Caco-2 (cell line): Measurements from ENCODE around the gene MAVS. TPM values are rescaled to one million over a fixed set of nuclear protein-coding genes. Genes with fewer than 3 reads are reported as not detected.

Experiments
- BruUV-seq: library from RNA; stranded (reverse); fragments of 400-500 nt; replicated peaks from 2 replicates; lab custom pipeline; 2021; lab: Mats Ljungman, UMichigan
- CTCF ChIA-PET: fragments of 300-600 bp; sonication (Branson Sonifier 250); formaldehyde crosslinking; loops from one replicate; lab custom pipeline; 2022; ENCODE audit warnings: antibody characterized with exemption; lab: Charles Lee
- POLR2A ChIA-PET: fragments of 300-600 bp; sonication (Branson Sonifier 250); formaldehyde crosslinking; loops from one replicate; lab custom pipeline; 2022; ENCODE audit warnings: antibody characterized with exemption; lab: Charles Lee
- DNase-seq, 2 experiments: peaks; one replicate each; pipeline versions ENCODE4 v3.0.0 to v3.0.0-alpha.2; 2020 to 2022
- H3K27me3 ChIP-seq: replicated peaks from 2 replicates; pipeline ENCODE4 v1.6.0; 2011; ENCODE audit warnings: low read length; ENCODE audit not compliant: control insufficient read depth, insufficient read depth
- H3K36me3 ChIP-seq: 2 replicates; pipeline ENCODE4 v1.5.1; 2011; ENCODE audit warnings: low read length; ENCODE audit not compliant: control insufficient read depth, insufficient read depth
- H3K4me1 ChIP-seq: fragments of 250-450 bp; sonication (Bioruptor Pico); 2 replicates; pipeline ENCODE4 v1.5.1; 2020; ENCODE audit warnings: mild to moderate bottlenecking
- H3K4me3 ChIP-seq: 2 replicates; pipeline ENCODE4 v1.5.1; 2011; ENCODE audit warnings: low read depth, mild to moderate bottlenecking, control low read depth, low read length
- H3K9me3 ChIP-seq: fragments of 250-450 bp; sonication (Bioruptor Pico); 2 replicates; pipeline ENCODE4 v1.5.1; 2020; ENCODE audit warnings: mild to moderate bottlenecking, moderate library complexity
- H3K27ac Mint-ChIP-seq: one replicate; pipeline ENCODE4 v1.8.0; 2022; ENCODE audit warnings: mixed read lengths; ENCODE audit not compliant: unreplicated experiment
- H3K27me3 Mint-ChIP-seq: one replicate; pipeline ENCODE4 v1.8.0; 2022; ENCODE audit warnings: mixed read lengths; ENCODE audit not compliant: insufficient read depth, unreplicated experiment
- H3K36me3 Mint-ChIP-seq: one replicate; pipeline ENCODE4 v1.8.0; 2022; ENCODE audit warnings: mild to moderate bottlenecking, mixed read lengths; ENCODE audit not compliant: insufficient read depth, unreplicated experiment
- H3K4me1 Mint-ChIP-seq: one replicate; pipeline ENCODE4 v1.8.0; 2022; ENCODE audit warnings: low read depth, mixed read lengths; ENCODE audit not compliant: unreplicated experiment
- H3K4me3 Mint-ChIP-seq: one replicate; pipeline ENCODE4 v1.8.0; 2022; ENCODE audit warnings: mild to moderate bottlenecking, moderate library complexity, mixed read lengths; ENCODE audit not compliant: unreplicated experiment
- H3K9me3 Mint-ChIP-seq: one replicate; pipeline ENCODE4 v1.8.0; 2022; ENCODE audit warnings: mixed read lengths; ENCODE audit not compliant: unreplicated experiment
- intact Hi-C: fragments of 100-400 bp; cut with micrococcal nuclease; formaldehyde crosslinking; loops from one replicate; pipeline ENCODE4 v1.10.0; 2022; ENCODE audit not compliant: unreplicated experiment
- total RNA-seq: library from RNA; stranded (reverse); gene quantifications from 2 replicates; pipeline ENCODE4 v1.2.3, GENCODE V29; 2022
- TF ChIP-seq, protein P1 (sequence below), 2 experiments: fragments of 200-600 bp in 1 of 2; IDR thresholded peaks; 1 replicate in 1 of 2; 2 replicates in 1 of 2; pipeline versions ENCODE4 v1.5.1 to v1.8.0; 2011 to 2022; ENCODE audit warnings: antibody characterized with exemption in 1 of 2, control low read depth in 1 of 2, inconsistent platforms in 1 of 2, low read depth in 1 of 2, low read length in 1 of 2, mild to moderate bottlenecking in 1 of 2, moderate library complexity in 1 of 2; ENCODE audit not compliant: insufficient read depth in 1 of 2, severe bottlenecking in 1 of 2, unreplicated experiment in 1 of 2

The MAVS gene
- total RNA-seq, 1 experiment from 2014 or later = 56.4 TPM

- H3K4me3 Mint-ChIP-seq = no peak overlapping the region
- no peaks in the 10 kb centered on the region for H3K9me3 Mint-ChIP-seq
- DNase-seq = no peak
- peak overlapping the region; percentile 27 for H3K27ac Mint-ChIP-seq
- no peaks in the 10 kb centered on the region for H3K27me3 ChIP-seq
- no peak overlapping the region for H3K4me3 ChIP-seq
- ChIA-PET CTCF (no interaction called here), POLR2A (no interaction called here)
- peaks cover 26% of the 10 kb centered on the region for H3K4me1 Mint-ChIP-seq
- H3K4me1 ChIP-seq = peaks cover 44% of the 10 kb centered on the region
- H3K9me3 ChIP-seq = no peaks in the 10 kb centered on the region
- H3K36me3 Mint-ChIP-seq = peaks cover 52% of the 10 kb centered on the region
- intact Hi-C loops = no loop called here
- H3K36me3 ChIP-seq = peaks cover 10% of the 10 kb centered on the region
- TF ChIP-seq, protein P1, sequence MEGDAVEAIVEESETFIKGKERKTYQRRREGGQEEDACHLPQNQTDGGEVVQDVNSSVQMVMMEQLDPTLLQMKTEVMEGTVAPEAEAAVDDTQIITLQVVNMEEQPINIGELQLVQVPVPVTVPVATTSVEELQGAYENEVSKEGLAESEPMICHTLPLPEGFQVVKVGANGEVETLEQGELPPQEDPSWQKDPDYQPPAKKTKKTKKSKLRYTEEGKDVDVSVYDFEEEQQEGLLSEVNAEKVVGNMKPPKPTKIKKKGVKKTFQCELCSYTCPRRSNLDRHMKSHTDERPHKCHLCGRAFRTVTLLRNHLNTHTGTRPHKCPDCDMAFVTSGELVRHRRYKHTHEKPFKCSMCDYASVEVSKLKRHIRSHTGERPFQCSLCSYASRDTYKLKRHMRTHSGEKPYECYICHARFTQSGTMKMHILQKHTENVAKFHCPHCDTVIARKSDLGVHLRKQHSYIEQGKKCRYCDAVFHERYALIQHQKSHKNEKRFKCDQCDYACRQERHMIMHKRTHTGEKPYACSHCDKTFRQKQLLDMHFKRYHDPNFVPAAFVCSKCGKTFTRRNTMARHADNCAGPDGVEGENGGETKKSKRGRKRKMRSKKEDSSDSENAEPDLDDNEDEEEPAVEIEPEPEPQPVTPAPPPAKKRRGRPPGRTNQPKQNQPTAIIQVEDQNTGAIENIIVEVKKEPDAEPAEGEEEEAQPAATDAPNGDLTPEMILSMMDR (IDR thresholded peaks at IDR 0.05; ENCODE audit: insufficient read depth in 1 of 2, low read depth in 1 of 2, low read length in 1 of 2, severe bottlenecking in 1 of 2, unreplicated experiment in 1 of 2) = no peak
- no TSS peak for BruUV-seq
- no peaks in the 10 kb centered on the region for H3K27me3 Mint-ChIP-seq
These were observed 44.0 kb upstream of the MAVS start for GRCh38 chr20:3802524-3803239.

DNA sequence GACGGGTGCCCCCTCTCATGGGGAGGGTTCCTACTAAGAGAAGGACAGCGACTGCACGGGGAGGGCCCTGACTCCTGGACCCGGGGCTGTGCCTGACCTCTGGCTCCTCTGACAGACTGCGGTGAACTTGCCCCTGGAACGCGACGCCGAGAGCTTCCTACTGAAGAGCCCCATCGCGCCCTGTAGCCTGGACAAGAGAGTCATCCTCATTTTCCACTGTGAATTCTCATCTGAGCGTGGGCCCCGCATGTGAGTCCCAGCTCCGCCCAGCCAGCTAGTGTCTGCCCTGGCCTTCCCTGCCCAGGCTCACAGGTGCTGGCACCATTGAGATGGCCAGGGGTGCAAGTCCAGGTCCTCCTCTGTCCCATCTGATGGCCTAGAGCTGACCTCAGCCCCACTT lies 43.3 kb upstream of the MAVS start:
- Histone ChIP-seq H3K4me3 (no peak overlapping the region), H3K36me3 (peaks cover 10% of the 10 kb centered on the region), H3K9me3 (no peaks in the 10 kb centered on the region), H3K27me3 (no peaks in the 10 kb centered on the region), H3K4me1 (peaks cover 45% of the 10 kb centered on the region)
- DNase-seq = no peak
- Mint-ChIP-seq H3K27me3 (no peaks in the 10 kb centered on the region), H3K9me3 (no peaks in the 10 kb centered on the region), H3K4me1 (peaks cover 23% of the 10 kb centered on the region), H3K36me3 (peaks cover 59% of the 10 kb centered on the region), H3K27ac (no peak overlapping the region), H3K4me3 (no peak overlapping the region)
- POLR2A ChIA-PET = no interaction called here
- TF ChIP-seq, protein P1 (IDR thresholded peaks at IDR 0.05; ENCODE audit: insufficient read depth in 1 of 2, low read depth in 1 of 2, low read length in 1 of 2, severe bottlenecking in 1 of 2, unreplicated experiment in 1 of 2) = no peak
- CTCF ChIA-PET = no interaction called here
- intact Hi-C loops = no loop called here
- BruUV-seq = no TSS peak

GRCh38 chr20:3803854-3804253 lies 42.8 kb upstream of the MAVS start:
- Histone ChIP-seq H3K36me3 (peaks cover 7% of the 10 kb centered on the region), H3K9me3 (no peaks in the 10 kb centered on the region), H3K4me1 (peaks cover 43% of the 10 kb centered on the region), H3K4me3 (no peak overlapping the region), H3K27me3 (no peaks in the 10 kb centered on the region)
- BruUV-seq = no TSS peak
- H3K27ac Mint-ChIP-seq = no peak overlapping the region
- TF ChIP-seq, protein P1 (IDR thresholded peaks at IDR 0.05; ENCODE audit: insufficient read depth in 1 of 2, low read depth in 1 of 2, low read length in 1 of 2, severe bottlenecking in 1 of 2, unreplicated experiment in 1 of 2) = no peak
- no peak overlapping the region for H3K4me3 Mint-ChIP-seq
- H3K27me3 Mint-ChIP-seq = no peaks in the 10 kb centered on the region
- intact Hi-C loops = no loop called here
- peaks cover 59% of the 10 kb centered on the region for H3K36me3 Mint-ChIP-seq
- H3K9me3 Mint-ChIP-seq = no peaks in the 10 kb centered on the region
- peaks cover 23% of the 10 kb centered on the region for H3K4me1 Mint-ChIP-seq
- no peak for DNase-seq
- ChIA-PET CTCF (no interaction called here), POLR2A (no interaction called here)
